Chondrocyte (in vitro differentiated cells): ENCODE data around the gene ADH7. TPM values are rescaled to one million over a fixed set of nuclear protein-coding genes. Genes with fewer than 3 reads are reported as not detected.
"Not testable (repeated sequence)": the region's sequence is repeated elsewhere in the genome, so short reads cannot be mapped to it uniquely, and the experiment has no call there.

Experiments used
- DNase-seq: peaks from one replicate; pipeline ENCODE4 v3.0.0; 2021; ENCODE audit warnings: mixed read lengths, low spot score
- H3K27ac Mint-ChIP-seq: one replicate; pipeline ENCODE4 v1.8.0; 2021; ENCODE audit warnings: mild to moderate bottlenecking, moderate library complexity, mixed read lengths; ENCODE audit not compliant: unreplicated experiment
- H3K27me3 Mint-ChIP-seq: 2 replicates; pipeline ENCODE4 v1.8.0; 2021; ENCODE audit warnings: low read depth, mixed read lengths
- H3K36me3 Mint-ChIP-seq: 2 replicates; pipeline ENCODE4 v1.8.0; 2021; ENCODE audit warnings: low read depth, mixed read lengths
- H3K4me1 Mint-ChIP-seq: 2 replicates; pipeline ENCODE4 v1.8.0; 2021; ENCODE audit warnings: low read depth, mild to moderate bottlenecking, mixed read lengths
- H3K4me3 Mint-ChIP-seq: one replicate; pipeline ENCODE4 v1.8.0; 2021; ENCODE audit warnings: mild to moderate bottlenecking, moderate library complexity, mixed read lengths; ENCODE audit not compliant: unreplicated experiment
- H3K9me3 Mint-ChIP-seq: 2 replicates; pipeline ENCODE4 v1.8.0; 2021; ENCODE audit warnings: low read depth, mixed read lengths
- CTCF ChIP-seq: fragments of 200-600 bp; sonication (generic); IDR thresholded peaks from 2 replicates; pipeline ENCODE4 v1.5.0; 2021; ENCODE audit warnings: antibody characterized with exemption, mild to moderate bottlenecking, moderate library complexity
- total RNA-seq: library from RNA; stranded (reverse); gene quantifications from 3 replicates; pipeline ENCODE4 v1.2.1, GENCODE V29; 2021

The ADH7 gene
- total RNA-seq, 1 donor from 2014 or later: not detected

GRCh38 chr4:99382745-99383360 lies 52.3 kb downstream of the ADH7 start:
- H3K4me1 Mint-ChIP-seq: peaks cover 25% of the 10 kb centered on the region
- no peak for DNase-seq
- H3K27me3 Mint-ChIP-seq: no peaks in the 10 kb centered on the region
- no peak overlapping the region for H3K27ac Mint-ChIP-seq
- no peaks in the 10 kb centered on the region for H3K36me3 Mint-ChIP-seq
- no peak for TF ChIP-seq CTCF
- H3K9me3 Mint-ChIP-seq: peaks cover 14% of the 10 kb centered on the region
- H3K4me3 Mint-ChIP-seq: no peak overlapping the region

- H3K4me1 Mint-ChIP-seq: peaks cover 25% of the 10 kb centered on the region
These were observed 53.5 kb downstream of the ADH7 start for GRCh38 chr4:99381588-99382175.

GRCh38 chr4:99379571-99379970 lies 55.6 kb downstream of the ADH7 start:
- Mint-ChIP-seq H3K4me1 (peaks cover 22% of the 10 kb centered on the region), H3K9me3 (peaks cover 31% of the 10 kb centered on the region), H3K27me3 (no peaks in the 10 kb centered on the region), H3K4me3 (no peak overlapping the region), H3K27ac (no peak overlapping the region), H3K36me3 (peaks cover 5% of the 10 kb centered on the region)
- no peak for DNase-seq
- no peak for TF ChIP-seq CTCF

More at GRCh38 chr4:99381588-99382175, 53.5 kb downstream of the ADH7 start:
- DNase-seq: no peak
- Mint-ChIP-seq H3K27ac (no peak overlapping the region), H3K9me3 (peaks cover 14% of the 10 kb centered on the region), H3K27me3 (no peaks in the 10 kb centered on the region), H3K4me3 (no peak overlapping the region), H3K36me3 (no peaks in the 10 kb centered on the region)
- TF ChIP-seq CTCF: no peak

GRCh38 chr4:99378876-99379275 lies 56.3 kb downstream of the ADH7 start:
- H3K27ac Mint-ChIP-seq: no peak overlapping the region
- no peaks in the 10 kb centered on the region for H3K27me3 Mint-ChIP-seq
- peaks cover 7% of the 10 kb centered on the region for H3K36me3 Mint-ChIP-seq
- TF ChIP-seq CTCF: no peak
- no peak for DNase-seq
- H3K9me3 Mint-ChIP-seq: peaks cover 34% of the 10 kb centered on the region
- peaks cover 17% of the 10 kb centered on the region for H3K4me1 Mint-ChIP-seq
- no peak overlapping the region for H3K4me3 Mint-ChIP-seq

- not testable (repeated sequence) for H3K4me1 Mint-ChIP-seq, H3K27me3 Mint-ChIP-seq, DNase-seq, H3K4me3 Mint-ChIP-seq, H3K27ac Mint-ChIP-seq
- TF ChIP-seq CTCF: peak; percentile 77
- H3K36me3 Mint-ChIP-seq: peaks cover 12% of the 10 kb centered on the region
- peaks cover 38% of the 10 kb centered on the region for H3K9me3 Mint-ChIP-seq
These were observed 57.8 kb downstream of the ADH7 start for GRCh38 chr4:99377341-99377740.

- not testable (repeated sequence) for H3K27ac Mint-ChIP-seq, H3K4me3 Mint-ChIP-seq, H3K27me3 Mint-ChIP-seq, DNase-seq, H3K4me1 Mint-ChIP-seq
- Mint-ChIP-seq H3K9me3 (peaks cover 42% of the 10 kb centered on the region), H3K36me3 (peaks cover 14% of the 10 kb centered on the region)
These were observed 62.7 kb downstream of the ADH7 start for GRCh38 chr4:99372464-99372863.

- H3K9me3 Mint-ChIP-seq: peaks cover 28% of the 10 kb centered on the region
- H3K27me3 Mint-ChIP-seq, H3K4me3 Mint-ChIP-seq, H3K4me1 Mint-ChIP-seq, H3K36me3 Mint-ChIP-seq, H3K27ac Mint-ChIP-seq, DNase-seq: not testable (repeated sequence)
These were observed 67.3 kb downstream of the ADH7 start for GRCh38 chr4:99367817-99368216.
